Kidney glomerular epithelial cell (primary cell): ENCODE measurements around the gene ZNF334.

Experiments
- DNase-seq: peaks from one replicate; lab custom pipeline; 2025; lab: John Stamatoyannopoulos, UW

ZNF334 gene

GRCh38 chr20:46545827-46546138, 32.4 kb upstream of the ZNF334 start:
- no peak for DNase-seq

DNA sequence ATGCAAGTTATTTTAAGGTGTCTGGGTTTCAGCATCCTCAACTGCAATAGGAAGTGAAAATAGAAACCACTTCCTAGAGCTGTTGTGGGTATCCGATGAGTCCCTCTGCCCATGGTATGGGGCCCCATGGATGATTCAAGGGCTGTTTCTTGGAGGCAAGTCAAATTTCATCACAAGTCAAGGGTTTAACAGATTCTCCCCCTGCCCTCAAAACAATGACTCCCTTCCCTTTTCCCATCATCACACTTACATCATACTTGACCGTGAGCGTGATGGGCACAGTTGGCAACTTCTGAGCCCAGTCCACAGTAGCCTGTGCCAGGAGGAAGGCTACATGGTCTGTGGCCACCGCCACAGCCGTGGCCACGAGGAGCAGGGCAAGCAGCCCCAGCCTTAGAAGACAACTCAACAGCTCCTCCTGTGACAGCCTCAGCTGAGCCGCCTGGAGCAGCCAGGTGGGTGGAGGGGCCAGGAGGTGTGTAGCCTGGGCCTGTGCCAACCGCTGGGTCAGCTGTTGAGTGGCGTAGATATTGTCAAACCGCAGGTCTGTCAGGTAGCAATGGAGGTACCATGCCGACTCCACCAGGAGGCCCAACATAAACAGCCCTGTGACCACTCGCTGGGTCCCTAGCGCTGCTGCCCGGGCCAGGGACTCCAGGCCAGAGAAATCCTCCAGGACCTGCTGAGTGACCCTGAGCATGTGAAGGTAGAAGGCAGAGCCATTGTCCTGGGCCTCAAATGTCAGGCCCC, 31.9 kb upstream of the ZNF334 start:
- no peak for DNase-seq

DNA sequence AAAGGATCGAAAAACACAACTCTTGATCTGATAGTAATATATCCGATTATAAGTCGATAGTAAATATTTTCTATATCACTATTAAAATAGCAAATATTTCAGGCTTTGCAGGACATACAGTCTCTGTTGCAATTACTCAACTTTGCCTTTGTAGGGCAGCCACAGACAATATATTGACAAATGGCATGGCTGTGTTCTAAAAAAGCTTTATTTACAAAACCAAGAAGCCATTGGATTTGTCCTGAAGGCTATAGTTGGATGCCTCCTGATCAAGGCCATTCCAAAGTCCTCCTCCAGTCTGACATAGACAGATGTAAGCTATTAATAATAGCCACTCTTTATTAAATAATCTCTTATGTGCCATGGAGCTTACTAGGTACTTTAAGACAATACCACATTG, 31.2 kb upstream of the ZNF334 start:
- DNase-seq: no peak

- no peak for DNase-seq
These were observed 30.6 kb upstream of the ZNF334 start for GRCh38 chr20:46543959-46544358.

DNA sequence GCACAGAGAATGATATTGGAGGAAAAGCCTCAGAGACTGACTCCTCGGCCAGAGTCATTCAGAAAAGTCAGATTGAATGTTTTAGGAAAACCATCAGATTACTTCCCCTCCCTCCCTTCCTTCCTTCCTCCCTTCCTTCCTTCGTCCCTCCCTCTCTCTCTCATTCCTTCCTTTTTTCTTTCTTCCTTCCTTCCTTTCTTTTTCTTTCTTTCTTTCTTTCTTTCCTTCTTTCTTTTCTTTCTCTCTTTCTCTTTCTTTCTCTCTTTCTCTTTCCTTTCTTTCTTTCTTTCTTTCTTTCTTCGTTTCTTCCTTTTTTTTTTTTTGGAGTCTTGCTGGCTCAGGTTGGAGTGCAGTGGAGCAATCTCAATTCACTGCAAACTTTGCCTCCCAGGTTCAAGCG, 29.7 kb upstream of the ZNF334 start:
- no peak for DNase-seq

GRCh38 chr20:46541229-46541935, 28.0 kb upstream of the ZNF334 start:
- no peak for DNase-seq

DNA sequence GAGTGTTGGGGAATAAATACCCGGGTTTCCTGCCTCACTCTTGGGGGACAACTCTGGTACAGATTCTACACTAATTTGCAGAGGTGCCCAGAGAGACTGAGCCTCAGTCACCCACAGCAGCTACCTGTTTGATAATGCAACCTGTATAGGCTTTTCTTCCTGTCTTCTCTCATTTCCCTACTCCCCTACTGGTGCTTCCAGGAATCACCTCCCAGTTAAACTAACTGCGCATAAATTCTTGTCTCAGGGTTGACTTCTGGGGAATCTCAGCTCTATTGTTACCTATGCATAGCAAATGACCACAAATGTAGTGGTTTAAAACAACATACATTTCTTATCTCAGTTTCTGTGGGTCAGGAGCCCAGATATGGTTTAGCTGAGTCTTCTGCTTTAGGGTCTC, 25.8 kb upstream of the ZNF334 start:
- no peak for DNase-seq

GRCh38 chr20:46530640-46531039, 17.3 kb upstream of the ZNF334 start:
- DNase-seq: no peak

- no peak for DNase-seq
These were observed 10.5 kb upstream of the ZNF334 start for GRCh38 chr20:46523696-46524328.

DNA sequence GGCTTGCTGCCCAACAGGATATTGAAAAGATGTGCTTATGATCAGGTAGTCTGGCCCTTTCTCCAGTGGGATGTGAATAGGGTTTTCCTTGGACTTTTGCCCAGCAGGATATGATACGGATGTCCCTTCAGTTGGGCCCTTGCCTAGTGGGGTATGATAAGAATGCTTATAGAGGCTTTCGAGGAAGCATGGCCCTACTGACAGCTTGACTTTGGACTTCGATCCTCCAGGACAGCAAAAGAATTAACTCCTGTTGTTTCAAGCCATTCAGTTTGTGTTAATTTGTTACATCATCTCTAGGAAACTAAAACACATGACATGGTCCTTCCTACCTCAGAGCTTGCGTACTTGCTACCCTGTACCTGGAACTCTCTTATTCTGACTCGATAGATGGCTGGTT, 9.7 kb upstream of the ZNF334 start:
- no peak for DNase-seq

- DNase-seq: peak; percentile 30
These were observed 7.7 kb upstream of the ZNF334 start for GRCh38 chr20:46520976-46521579.

GRCh38 chr20:46520540-46520939, 7.2 kb upstream of the ZNF334 start:
- DNase-seq: no peak

- no peak for DNase-seq
These were observed 6.2 kb upstream of the ZNF334 start for GRCh38 chr20:46519471-46520068.

- DNase-seq: no peak
These were observed 3.8 kb downstream of the ZNF334 start for GRCh38 chr20:46509523-46509922.

- DNase-seq: no peak
These were observed 5.5 kb downstream of the ZNF334 start for GRCh38 chr20:46507760-46508407.

- no peak for DNase-seq
These were observed 7.9 kb downstream of the ZNF334 start for GRCh38 chr20:46505506-46505905.

DNA sequence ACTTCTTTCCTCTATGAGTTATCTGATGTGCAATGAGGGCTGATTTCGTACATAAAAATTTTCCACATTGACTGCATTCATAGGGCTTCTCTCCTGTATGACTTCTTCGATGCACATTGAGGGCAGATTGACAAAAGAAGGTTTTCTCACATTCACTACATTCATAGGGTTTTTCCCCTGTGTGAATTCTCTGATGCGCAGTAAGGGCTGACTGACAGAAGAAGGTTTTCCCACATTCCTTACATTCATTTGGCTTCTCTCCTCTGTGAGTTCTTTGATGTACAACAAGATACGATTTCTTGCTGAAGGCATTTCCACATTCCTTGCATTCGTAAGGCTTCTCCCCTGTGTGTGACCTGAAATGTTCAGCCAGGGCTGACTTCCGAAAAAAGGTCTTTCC, 11.4 kb downstream of the ZNF334 start:
- no peak for DNase-seq

DNA sequence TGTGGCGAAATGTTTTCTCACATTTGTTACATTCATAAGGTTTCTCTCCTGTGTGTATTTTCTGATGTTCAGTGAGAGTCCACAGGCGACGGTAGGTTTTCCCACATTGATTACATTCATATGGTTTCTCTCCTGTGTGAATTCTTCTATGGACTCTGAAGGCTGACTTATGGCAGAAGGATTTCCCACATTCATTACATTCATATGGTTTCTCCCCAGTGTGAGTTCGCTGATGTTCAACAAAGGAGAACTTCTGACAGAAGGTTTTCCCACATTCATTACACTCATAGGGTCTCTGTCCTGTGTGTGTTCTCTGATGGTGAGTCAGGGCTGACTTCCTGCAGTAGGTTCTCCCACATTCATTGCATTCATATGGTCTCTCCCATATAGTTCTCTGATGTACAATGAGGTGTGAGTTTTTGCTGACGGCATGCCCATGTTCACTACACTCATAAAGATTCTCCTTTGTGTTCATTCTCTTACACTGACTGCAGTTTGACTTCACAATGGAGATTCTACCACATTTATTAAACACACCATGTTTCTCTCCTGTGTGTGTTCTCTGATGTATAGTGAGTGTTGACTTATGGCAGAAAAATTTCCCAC, 11.9 kb downstream of the ZNF334 start:
- DNase-seq: no peak

GRCh38 chr20:46494077-46494476, 19.3 kb downstream of the ZNF334 start:
- no peak for DNase-seq

- DNase-seq: no peak
These were observed 22.0 kb downstream of the ZNF334 start for GRCh38 chr20:46491354-46491753.

DNA sequence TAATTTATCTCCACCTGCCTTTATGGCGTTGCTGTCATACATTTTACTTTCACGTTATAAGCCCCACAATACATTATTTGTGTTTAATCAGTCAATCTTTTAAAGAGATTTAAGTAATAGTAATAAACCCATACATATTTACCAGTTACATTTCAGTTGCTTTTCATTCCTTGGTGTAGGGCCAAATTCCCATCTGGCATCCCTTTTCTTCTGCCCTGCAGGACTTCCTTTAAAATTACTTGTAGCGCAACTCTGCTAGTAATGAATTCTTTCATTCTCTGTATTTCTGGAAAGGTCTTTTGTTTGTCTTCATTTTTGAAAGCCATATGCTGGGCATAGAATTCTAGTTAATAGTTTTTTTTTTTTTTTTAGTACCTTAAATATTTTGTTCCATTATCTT, 24.9 kb downstream of the ZNF334 start:
- no peak for DNase-seq

- no peak for DNase-seq
These were observed 25.7 kb downstream of the ZNF334 start for GRCh38 chr20:46487628-46488027.
